Right lobe of liver (tissue), 6 donors: ENCODE measurements around the gene SORL1. TPM values are rescaled to one million over a fixed set of nuclear protein-coding genes. Genes with fewer than 3 reads are reported as not detected.

Experiments used
- ATAC-seq, 4 donors: fragments of 200-7000 bp; cut with Tn5 transposase; one replicate each; pipeline ENCODE4 v1.9.1; 2020; ENCODE audit warnings: mild to moderate bottlenecking in 4 of 4, moderate library complexity in 4 of 4
- DNase-seq, 3 donors: peaks; one replicate each; pipeline ENCODE4 v3.0.0-alpha.2; 2020
- H3K27ac ChIP-seq, 3 donors: fragments of 200-600 bp; one replicate each; pipeline ENCODE4 v1.8.0; 2022
- H3K27me3 ChIP-seq, 2 donors: fragments of 200-600 bp; one replicate each; pipeline ENCODE4 v1.8.0; 2022
- H3K36me3 ChIP-seq, 4 donors: fragments of 200-600 bp; sonication (generic) in 1 of 4; one replicate each; pipeline versions ENCODE4 v1.5.1 to v1.8.0; 2017 to 2022; ENCODE audit warnings: control low read depth in 1 of 4
- H3K4me1 ChIP-seq, 4 donors: fragments of 200-600 bp; sonication (generic) in 1 of 4; one replicate each; pipeline versions ENCODE4 v1.5.1 to v1.8.0; 2017 to 2022; ENCODE audit warnings: control low read depth in 1 of 4
- H3K4me3 ChIP-seq, 3 donors: fragments of 200-600 bp; one replicate each; pipeline ENCODE4 v1.8.0; 2022
- H3K9me3 ChIP-seq, 4 donors: fragments of 200-600 bp; sonication (generic) in 1 of 4; one replicate each; pipeline versions ENCODE4 v1.5.1 to v1.8.0; 2017 to 2022; ENCODE audit warnings: control low read depth in 1 of 4
- CTCF ChIP-seq, 4 donors: fragments of 200-600 bp in 3 of 4; fragments of 450-650 bp in 1 of 4; IDR thresholded peaks; one replicate each; pipeline versions ENCODE4 v1.5.1 to v1.8.0; 2016 to 2022; ENCODE audit warnings: antibody characterized with exemption in 4 of 4, mild to moderate bottlenecking in 2 of 4
- POLR2A ChIP-seq: fragments of 450-650 bp; IDR thresholded peaks from one replicate; pipeline ENCODE4 v1.6.1; 2017; ENCODE audit warnings: antibody characterized with exemption, mild to moderate bottlenecking
- WGBS: methylation state at CpG from one replicate; pipeline ENCODE4 v1.1.6; 2018; ENCODE audit warnings: low coverage, low lambda C conversion rate; ENCODE audit not compliant: insufficient coverage; ENCODE audit errors: missing lambda C conversion rate; 5-methylcytosine and 5-hydroxymethylcytosine counted together
- intact Hi-C, 2 donors: fragments of 100-400 bp; cut with DNase I; formaldehyde crosslinking; loops; one replicate each; pipeline versions ENCODE4 v1.11.2 to v1.14.1; 2022
- total RNA-seq, 6 experiments: library from RNA; depleted of rRNA in 2 of 6; stranded (reverse); fragments of >200 nt in 2 of 6; fragmentation: NEBNext Ultra II Directional in 3 of 6; extraction: Animal tissue kit (Norgen Biotek cat#: 25700) in 3 of 6; gene quantifications; one replicate each; pipeline versions ENCODE4 v1.1.0 to v1.2.4, GENCODE V29; 2016 to 2023
- donor health status: DM: no; HTN: yes; CAD: no.
- donor health status: DM: no; HTN: no; CAD: no.
- donor health status: DM: no; HTN: no; CAD: no.
- donor health status: DM: no; HTN: yes; CAD: no.
- donor health status: DM: no; HTN: yes; CAD: no.

Gene SORL1
- total RNA-seq, 6 experiments from 2014 or later: 45.2 to 137 (median 73.8) TPM

- H3K27me3 ChIP-seq: no peaks in the 10 kb centered on the region
- peaks cover 0 to 60% (median 6%) of the 10 kb centered on the region in 4 donors for H3K36me3 ChIP-seq
- TF ChIP-seq CTCF (IDR thresholded peaks at IDR 0.05) (no peak), POLR2A (no peak)
- no peaks in the 10 kb centered on the region for H3K4me1 ChIP-seq
- WGBS: 74% methylated on average over 3 of the region's 3 CpGs
- H3K9me3 ChIP-seq: no peaks in the 10 kb centered on the region
- no peak overlapping the region for H3K4me3 ChIP-seq
- ATAC-seq: no peak
- intact Hi-C loops: no loop called here
- DNase-seq: no peak
- H3K27ac ChIP-seq: no peak overlapping the region
These were observed 88.5 kb downstream of the SORL1 start for GRCh38 chr11:121540627-121541026.

GRCh38 chr11:121543836-121544380 lies 91.8 kb downstream of the SORL1 start:
- Histone ChIP-seq H3K27me3 (no peaks in the 10 kb centered on the region), H3K36me3 (peaks cover 0 to 64% (median 13%) of the 10 kb centered on the region in 4 donors), H3K9me3 (no peaks in the 10 kb centered on the region), H3K4me3 (no peak overlapping the region), H3K27ac (no peak overlapping the region), H3K4me1 (no peaks in the 10 kb centered on the region)
- intact Hi-C loops: no loop called here
- no peak for TF ChIP-seq POLR2A
- no peak for TF ChIP-seq CTCF (IDR thresholded peaks at IDR 0.05)
- no peak for DNase-seq
- 83% methylated on average over 6 of the region's 6 CpGs for WGBS
- ATAC-seq: no peak

GRCh38 chr11:121544956-121545355 lies 92.8 kb downstream of the SORL1 start:
- Histone ChIP-seq H3K4me3 (no peak overlapping the region), H3K36me3 (peaks cover 0 to 72% (median 13%) of the 10 kb centered on the region in 4 donors), H3K9me3 (no peaks in the 10 kb centered on the region), H3K27ac (no peak overlapping the region), H3K4me1 (no peaks in the 10 kb centered on the region), H3K27me3 (no peaks in the 10 kb centered on the region)
- TF ChIP-seq CTCF (IDR thresholded peaks at IDR 0.05) (no peak), POLR2A (no peak)
- ATAC-seq (no peak), DNase-seq (no peak)
- WGBS: 94% methylated on average over 6 of the region's 7 CpGs
- intact Hi-C loops: no loop called here

- peaks cover 0 to 83% (median 15%) of the 10 kb centered on the region in 4 donors for H3K36me3 ChIP-seq
- ATAC-seq (no peak), DNase-seq (no peak)
- no peak for TF ChIP-seq CTCF (IDR thresholded peaks at IDR 0.05)
- TF ChIP-seq POLR2A: no peak
- H3K27ac ChIP-seq: no peak overlapping the region
- no peaks in the 10 kb centered on the region for H3K27me3 ChIP-seq
- intact Hi-C loops: no loop called here
- no peaks in the 10 kb centered on the region for H3K4me1 ChIP-seq
- H3K9me3 ChIP-seq: no peaks in the 10 kb centered on the region
- H3K4me3 ChIP-seq: no peak overlapping the region
- 83% methylated on average over 3 of the region's 3 CpGs for WGBS
These were observed 95.5 kb downstream of the SORL1 start for GRCh38 chr11:121547574-121547973.
